Keratinocyte (primary cell): ENCODE measurements around the gene GPR176. TPM values are rescaled to one million over a fixed set of nuclear protein-coding genes. Genes with fewer than 3 reads are reported as not detected.

ENCODE experiments used
- DNase-seq: peaks from one replicate; pipeline ENCODE4 v3.0.0-alpha.2; 2011; ENCODE audit warnings: low read depth, missing footprints, low spot score
- FAIRE-seq: peaks from 2 replicates; lab custom pipeline; 2011; peaks lifted over from hg19 to GRCh38; lab: Jason Lieb, UNC
- H2AFZ ChIP-seq: 2 replicates; pipeline ENCODE4 v1.6.0; 2012; ENCODE audit warnings: low read length, control low read depth, inconsistent platforms; ENCODE audit not compliant: control insufficient read depth
- H3K27ac ChIP-seq: 2 replicates; pipeline ENCODE4 v1.5.1; 2011; ENCODE audit warnings: low read length; ENCODE audit not compliant: control insufficient read depth, insufficient read depth
- H3K27me3 ChIP-seq: 3 replicates; pipeline ENCODE4 v1.6.0; 2011; ENCODE audit warnings: low read length; ENCODE audit not compliant: control insufficient read depth, insufficient read depth; ENCODE audit errors: extremely low read depth
- H3K36me3 ChIP-seq, 2 experiments: 2 replicates in 1 of 2; 3 replicates in 1 of 2; pipeline ENCODE4 v1.5.1; 2011; ENCODE audit warnings: low read length in 2 of 2, mild to moderate bottlenecking in 1 of 2; ENCODE audit not compliant: control insufficient read depth in 2 of 2, insufficient read depth in 2 of 2; ENCODE audit errors: extremely low read depth in 1 of 2
- H3K4me1 ChIP-seq: 3 replicates; pipeline ENCODE4 v1.5.1; 2011; ENCODE audit warnings: low read length; ENCODE audit not compliant: control insufficient read depth, insufficient read depth; ENCODE audit errors: extremely low read depth
- H3K4me2 ChIP-seq: 3 replicates; pipeline ENCODE4 v1.6.0; 2011; ENCODE audit warnings: low read depth, low read length; ENCODE audit not compliant: control insufficient read depth, insufficient read depth; ENCODE audit errors: extremely low read depth
- H3K4me3 ChIP-seq, 3 experiments: fragments of 200-600 bp in 1 of 3; sonication (generic) in 1 of 3; 2 replicates in 2 of 3; 3 replicates in 1 of 3; pipeline ENCODE4 v1.5.1; 2011 to 2016; ENCODE audit warnings: low read length in 3 of 3, mild to moderate bottlenecking in 3 of 3, control low read depth in 2 of 3, inconsistent platforms in 1 of 3, low read depth in 1 of 3, mixed read lengths in 1 of 3, mixed run types in 1 of 3, moderate library complexity in 1 of 3; ENCODE audit not compliant: control insufficient read depth in 2 of 3, insufficient read depth in 2 of 3; ENCODE audit errors: extremely low read depth in 1 of 3
- H3K79me2 ChIP-seq: 2 replicates; pipeline ENCODE4 v1.6.0; 2012; ENCODE audit warnings: low read length; ENCODE audit not compliant: control insufficient read depth, insufficient read depth
- H3K9ac ChIP-seq: 3 replicates; pipeline ENCODE4 v1.6.0; 2011; ENCODE audit warnings: low read length; ENCODE audit not compliant: control insufficient read depth, insufficient read depth; ENCODE audit errors: extremely low read depth
- H3K9me1 ChIP-seq: 3 replicates; pipeline ENCODE4 v1.6.0; 2011; ENCODE audit warnings: low read length; ENCODE audit not compliant: control insufficient read depth, insufficient read depth; ENCODE audit errors: extremely low read depth
- H3K9me3 ChIP-seq: 2 replicates; pipeline ENCODE4 v1.5.1; 2012; ENCODE audit warnings: low read depth, low read length; ENCODE audit not compliant: control insufficient read depth
- H4K20me1 ChIP-seq: 3 replicates; pipeline ENCODE4 v1.6.0; 2011; ENCODE audit warnings: low read length; ENCODE audit not compliant: control insufficient read depth, insufficient read depth; ENCODE audit errors: extremely low read depth
- CTCF ChIP-seq, 3 experiments: IDR thresholded peaks in 1 of 3; conservative IDR thresholded peaks in 1 of 3; optimal IDR thresholded peaks in 1 of 3; 2 replicates in 2 of 3; 3 replicates in 1 of 3; pipeline versions ENCODE3 to v1.5.1; 2011; ENCODE audit warnings: low read length in 3 of 3, mild to moderate bottlenecking in 3 of 3, moderate library complexity in 2 of 3, control low read depth in 1 of 3, inconsistent platforms in 1 of 3; ENCODE audit not compliant: insufficient read depth in 2 of 3; ENCODE audit errors: extremely low read depth in 1 of 3
- EZH2 ChIP-seq: IDR thresholded peaks from one replicate; pipeline ENCODE4 v1.6.1; 2012; ENCODE audit warnings: inconsistent platforms, mild to moderate bottlenecking, low read length, moderate library complexity
- dilution Hi-C: fragments of 300-500 bp; cut with MboI; formaldehyde crosslinking; loops from one replicate; pipeline ENCODE4 v1.7.0; 2020; ENCODE audit warnings: low sequenced_read_pairs; ENCODE audit not compliant: extremely low pct_ligation_motif_present
- polyA plus RNA-seq, 5 experiments: library from polyadenylated mRNA; depleted of rRNA in 3 of 5; stranded (reverse) in 3 of 5; stranded (forward) in 1 of 5; unstranded in 1 of 5; fragments of >200 nt; gene quantifications; 1 replicate in 1 of 5; 2 replicates in 3 of 5; 3 replicates in 1 of 5; pipeline versions ENCODE4 v1.2.1 to v1.2.3, GENCODE V29; 2011 to 2012; ENCODE audit warnings: missing spikeins in 2 of 5, low read depth in 1 of 5, low replicate concordance in 1 of 5

The GPR176 gene
- polyA plus RNA-seq, 1 donor (not counting 4 experiments of a cell fraction or from before 2014, with no cell fraction given) = 12.5 TPM

GRCh38 chr15:39887832-39888231 lies 32.2 kb downstream of the GPR176 start:
- H2AFZ ChIP-seq = no peak overlapping the region
- H3K4me3 ChIP-seq = no peak overlapping the region
- TF ChIP-seq EZH2 = no peak
- peak; percentile 44 to 62 (median 48) for TF ChIP-seq CTCF (optimal IDR thresholded peaks at IDR 0.05 in 1 of 3, IDR thresholded peaks at IDR 0.05 in 1 of 3, conservative IDR thresholded peaks at IDR 0.05 in 1 of 3; ENCODE audit: extremely low read depth in 1 of 3, insufficient read depth in 2 of 3, low read length in 3 of 3)
- no peak overlapping the region for H3K9ac ChIP-seq
- H4K20me1 ChIP-seq = no peaks in the 10 kb centered on the region
- no peaks in the 10 kb centered on the region for H3K9me1 ChIP-seq
- H3K4me1 ChIP-seq = peaks cover 18% of the 10 kb centered on the region
- no peaks in the 10 kb centered on the region for H3K36me3 ChIP-seq
- H3K27me3 ChIP-seq = no peaks in the 10 kb centered on the region
- H3K4me2 ChIP-seq = no peak overlapping the region
- peaks cover 2% of the 10 kb centered on the region for H3K79me2 ChIP-seq
- H3K27ac ChIP-seq = no peak overlapping the region
- H3K9me3 ChIP-seq = no peaks in the 10 kb centered on the region
- FAIRE-seq (peak; percentile 73), DNase-seq (no peak)
- dilution Hi-C loops = no loop called here

DNA sequence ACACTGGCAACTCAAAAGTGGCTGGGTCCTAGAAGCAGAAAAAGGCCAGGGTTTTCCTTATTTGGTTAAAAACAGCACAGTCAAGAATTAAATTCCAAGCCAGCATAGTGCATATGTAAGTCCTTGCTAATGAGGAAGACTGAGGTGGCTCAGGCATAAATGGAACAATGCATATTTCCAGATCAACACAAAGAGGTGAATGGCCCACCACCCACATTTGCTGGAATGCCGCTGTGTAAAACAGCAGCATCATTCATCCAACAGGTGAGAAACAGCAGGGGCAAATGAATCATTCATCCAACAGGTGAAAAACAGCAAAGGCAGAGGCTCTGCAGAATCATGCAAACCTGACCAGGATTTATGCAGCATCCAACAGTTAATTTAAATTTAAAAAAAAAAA lies 32.9 kb downstream of the GPR176 start:
- Histone ChIP-seq H3K79me2 (peaks cover 4% of the 10 kb centered on the region), H3K9me1 (no peaks in the 10 kb centered on the region), H3K27ac (no peak overlapping the region), H3K4me3 (no peak overlapping the region), H2AFZ (no peak overlapping the region), H3K36me3 (no peaks in the 10 kb centered on the region), H3K4me1 (peaks cover 18% of the 10 kb centered on the region), H3K9ac (no peak overlapping the region), H3K4me2 (no peak overlapping the region), H3K9me3 (no peaks in the 10 kb centered on the region), H4K20me1 (no peaks in the 10 kb centered on the region), H3K27me3 (no peaks in the 10 kb centered on the region)
- no peak for DNase-seq
- dilution Hi-C loops = no loop called here
- TF ChIP-seq EZH2 (no peak), CTCF (optimal IDR thresholded peaks at IDR 0.05 in 1 of 3, IDR thresholded peaks at IDR 0.05 in 1 of 3, conservative IDR thresholded peaks at IDR 0.05 in 1 of 3; ENCODE audit: extremely low read depth in 1 of 3, insufficient read depth in 2 of 3, low read length in 3 of 3) (no peak)
- no peak for FAIRE-seq
